Measurements from ENCODE around the gene VASP.

DNA sequence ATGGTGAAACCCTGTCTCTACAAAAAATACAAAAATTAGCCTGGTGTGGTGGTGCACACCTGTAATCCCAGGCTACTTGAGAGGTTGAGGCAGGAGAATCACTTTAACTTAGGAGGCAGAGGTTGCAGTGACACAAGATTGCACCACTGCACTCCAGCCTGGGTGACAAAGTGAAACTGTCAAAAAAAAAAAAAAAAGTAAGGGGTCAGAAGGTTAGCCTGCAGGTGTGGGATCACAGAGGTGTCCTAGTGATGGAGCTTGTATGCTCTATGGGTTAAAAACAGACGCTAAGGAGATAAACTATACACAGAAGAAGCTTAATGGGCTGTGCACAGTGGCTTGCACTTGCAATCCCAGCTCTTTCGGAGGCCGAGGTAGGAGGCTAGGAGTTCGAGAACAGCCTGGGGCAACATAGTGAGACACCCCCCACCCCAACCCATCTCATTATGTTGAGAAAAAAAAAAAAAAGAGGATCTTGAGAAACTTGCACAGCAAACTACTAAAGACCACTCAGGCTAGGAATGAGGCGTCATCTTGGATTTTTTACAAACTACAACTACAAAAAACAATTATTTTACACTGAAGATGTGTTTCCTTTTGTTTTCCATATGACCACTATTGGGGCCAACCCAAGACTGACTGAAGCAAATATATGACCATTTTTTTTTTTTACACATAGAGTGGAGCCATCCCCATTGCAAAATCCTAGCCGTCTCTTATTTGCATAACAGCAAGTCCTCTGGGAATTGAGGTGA lies 31.6 kb upstream of the VASP start:
- TF ChIP-seq, protein P1, sequence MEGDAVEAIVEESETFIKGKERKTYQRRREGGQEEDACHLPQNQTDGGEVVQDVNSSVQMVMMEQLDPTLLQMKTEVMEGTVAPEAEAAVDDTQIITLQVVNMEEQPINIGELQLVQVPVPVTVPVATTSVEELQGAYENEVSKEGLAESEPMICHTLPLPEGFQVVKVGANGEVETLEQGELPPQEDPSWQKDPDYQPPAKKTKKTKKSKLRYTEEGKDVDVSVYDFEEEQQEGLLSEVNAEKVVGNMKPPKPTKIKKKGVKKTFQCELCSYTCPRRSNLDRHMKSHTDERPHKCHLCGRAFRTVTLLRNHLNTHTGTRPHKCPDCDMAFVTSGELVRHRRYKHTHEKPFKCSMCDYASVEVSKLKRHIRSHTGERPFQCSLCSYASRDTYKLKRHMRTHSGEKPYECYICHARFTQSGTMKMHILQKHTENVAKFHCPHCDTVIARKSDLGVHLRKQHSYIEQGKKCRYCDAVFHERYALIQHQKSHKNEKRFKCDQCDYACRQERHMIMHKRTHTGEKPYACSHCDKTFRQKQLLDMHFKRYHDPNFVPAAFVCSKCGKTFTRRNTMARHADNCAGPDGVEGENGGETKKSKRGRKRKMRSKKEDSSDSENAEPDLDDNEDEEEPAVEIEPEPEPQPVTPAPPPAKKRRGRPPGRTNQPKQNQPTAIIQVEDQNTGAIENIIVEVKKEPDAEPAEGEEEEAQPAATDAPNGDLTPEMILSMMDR (IDR thresholded peaks at IDR 0.05; ENCODE audit: low read depth, low read length) = no peak
- TF ChIP-seq EZH2phosphoT487 (IDR thresholded peaks at IDR 0.05; ENCODE audit: low read depth) = no peak

Measured in OCI-LY3 (cell line).